Measurements from ENCODE around the gene GPBP1. TPM values are rescaled to one million over a fixed set of nuclear protein-coding genes. Genes with fewer than 3 reads are reported as not detected.

Gene GPBP1
- polyA plus RNA-seq, 1 of the 3 experiments (the other 2 are of a cell fraction), result 11.4 TPM

DNA sequence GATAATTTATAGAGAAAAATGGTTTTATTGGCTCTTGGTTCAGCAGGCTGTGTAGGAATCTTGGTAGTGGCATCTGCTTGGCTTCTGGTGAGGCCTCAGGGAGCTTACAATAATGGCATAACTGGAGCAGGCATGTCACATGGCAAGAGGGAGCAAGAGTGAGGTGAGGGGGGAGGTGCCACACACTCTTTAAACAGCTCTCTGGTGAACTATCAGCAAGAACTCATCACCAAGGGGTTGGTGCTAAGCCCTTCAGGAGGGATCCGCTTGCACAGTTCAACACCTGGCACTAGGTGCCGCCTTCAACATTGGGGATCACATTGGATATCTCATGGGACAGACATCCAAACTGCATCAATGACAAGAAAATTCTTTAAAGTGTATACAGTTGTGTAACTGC is 10.5 kb downstream of the GPBP1 start:
- no peak overlapping the region for H3K27ac ChIP-seq (ENCODE audit: low read depth in 2 of 2, low read length in 1 of 2)
- H3K36me3 ChIP-seq (replicated peaks in 1 of 2; ENCODE audit: control insufficient read depth in 1 of 2, insufficient read depth in 2 of 2, low read length in 1 of 2), result peaks cover 0 to 13% of the 10 kb centered on the region in 2 experiments
- WGBS (ENCODE audit: low lambda C conversion rate), result 100% methylated on average over 2 of the region's 2 CpGs
- ChIA-PET POLR2A (no interaction called here), CTCF (interaction anchor here (0.7 to 1.0 kb wide), 2 partner anchors 36 to 46 kb away, joined by 3 read pairs; no protein-coding TSS in a partner anchor)
- H4K20me1 ChIP-seq (ENCODE audit: insufficient read depth), result peaks cover 100% of the 10 kb centered on the region
- H3K4me2 ChIP-seq, result no peak overlapping the region
- H3K4me3 ChIP-seq (ENCODE audit: low read depth in 2 of 2, low read length in 1 of 2), result no peak overlapping the region
- H3K79me2 ChIP-seq (ENCODE audit: insufficient read depth), result peaks cover 100% of the 10 kb centered on the region
- no peaks in the 10 kb centered on the region for H3K27me3 ChIP-seq (ENCODE audit: insufficient read depth)
- H3K4me1 ChIP-seq (ENCODE audit: control insufficient read depth in 1 of 2, insufficient read depth in 2 of 2, low read depth in 1 of 2, low read length in 1 of 2), result peaks cover 0 to under 1% of the 10 kb centered on the region in 2 experiments; a peak in 2 of 4 replicates
- no peak for DNase-seq
- H2AFZ ChIP-seq (ENCODE audit: low read depth), result no peak overlapping the region
- H3K9me2 ChIP-seq, result no peaks in the 10 kb centered on the region
- H3K9ac ChIP-seq, result no peak overlapping the region
- no peaks in the 10 kb centered on the region for H3K9me3 ChIP-seq
- TF ChIP-seq RAD21 (IDR thresholded peaks at IDR 0.05; ENCODE audit: low read length) (peak; percentile 17; the same call in 1 of the 2 replicates), TCF12 (IDR thresholded peaks at IDR 0.05) (no peak)
- TF ChIP-seq, protein P1, sequence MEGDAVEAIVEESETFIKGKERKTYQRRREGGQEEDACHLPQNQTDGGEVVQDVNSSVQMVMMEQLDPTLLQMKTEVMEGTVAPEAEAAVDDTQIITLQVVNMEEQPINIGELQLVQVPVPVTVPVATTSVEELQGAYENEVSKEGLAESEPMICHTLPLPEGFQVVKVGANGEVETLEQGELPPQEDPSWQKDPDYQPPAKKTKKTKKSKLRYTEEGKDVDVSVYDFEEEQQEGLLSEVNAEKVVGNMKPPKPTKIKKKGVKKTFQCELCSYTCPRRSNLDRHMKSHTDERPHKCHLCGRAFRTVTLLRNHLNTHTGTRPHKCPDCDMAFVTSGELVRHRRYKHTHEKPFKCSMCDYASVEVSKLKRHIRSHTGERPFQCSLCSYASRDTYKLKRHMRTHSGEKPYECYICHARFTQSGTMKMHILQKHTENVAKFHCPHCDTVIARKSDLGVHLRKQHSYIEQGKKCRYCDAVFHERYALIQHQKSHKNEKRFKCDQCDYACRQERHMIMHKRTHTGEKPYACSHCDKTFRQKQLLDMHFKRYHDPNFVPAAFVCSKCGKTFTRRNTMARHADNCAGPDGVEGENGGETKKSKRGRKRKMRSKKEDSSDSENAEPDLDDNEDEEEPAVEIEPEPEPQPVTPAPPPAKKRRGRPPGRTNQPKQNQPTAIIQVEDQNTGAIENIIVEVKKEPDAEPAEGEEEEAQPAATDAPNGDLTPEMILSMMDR (IDR thresholded peaks at IDR 0.05), result no peak
- H3F3A ChIP-seq (replicated peaks; ENCODE audit: insufficient read depth), result no peaks in the 10 kb centered on the region

DNA sequence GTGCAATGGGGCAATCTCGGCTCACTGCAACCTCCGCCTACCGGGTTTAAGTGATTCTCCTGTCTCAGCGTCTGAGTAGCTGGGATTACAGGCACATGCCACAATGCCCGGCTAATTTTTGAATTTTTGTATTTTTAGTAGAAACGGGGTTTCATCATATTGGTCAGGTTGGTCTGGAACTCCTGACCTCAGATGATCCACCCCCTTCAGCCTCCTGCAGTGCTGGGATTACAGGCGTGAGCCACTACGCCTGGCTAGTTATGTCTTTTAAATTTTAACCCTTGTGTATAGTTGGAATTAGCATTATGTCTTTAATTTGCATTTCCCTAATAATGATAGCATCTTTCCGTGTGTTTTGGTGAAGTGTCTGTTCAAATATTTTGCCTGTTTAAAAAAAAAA is 11.5 kb downstream of the GPBP1 start:
- WGBS (ENCODE audit: low lambda C conversion rate), result 88% methylated on average over 9 of the region's 9 CpGs
- POLR2A ChIA-PET, result no interaction called here
- no peak overlapping the region for H3K9ac ChIP-seq
- no peak for DNase-seq
- peaks cover 0 to 10% of the 10 kb centered on the region in 2 experiments for H3K36me3 ChIP-seq (replicated peaks in 1 of 2; ENCODE audit: control insufficient read depth in 1 of 2, insufficient read depth in 2 of 2, low read length in 1 of 2)
- H4K20me1 ChIP-seq (ENCODE audit: insufficient read depth), result peaks cover 100% of the 10 kb centered on the region
- H3K27ac ChIP-seq (ENCODE audit: low read depth in 2 of 2, low read length in 1 of 2), result no peak overlapping the region
- CTCF ChIA-PET, result interaction anchor here (0.6 kb wide), 2 partner anchors 423 to 1686 kb away, joined by 3 read pairs; no protein-coding TSS in a partner anchor
- no peak overlapping the region for H3K4me3 ChIP-seq (ENCODE audit: low read depth in 2 of 2, low read length in 1 of 2)
- H3F3A ChIP-seq (replicated peaks; ENCODE audit: insufficient read depth), result no peaks in the 10 kb centered on the region
- H3K9me3 ChIP-seq, result no peaks in the 10 kb centered on the region
- no peak overlapping the region for H3K4me2 ChIP-seq
- no peaks in the 10 kb centered on the region for H3K9me2 ChIP-seq
- peaks cover 100% of the 10 kb centered on the region for H3K79me2 ChIP-seq (ENCODE audit: insufficient read depth)
- H3K27me3 ChIP-seq (ENCODE audit: insufficient read depth), result no peaks in the 10 kb centered on the region
- H2AFZ ChIP-seq (ENCODE audit: low read depth), result no peak overlapping the region
- no peaks in the 10 kb centered on the region; a peak in 2 of 4 replicates for H3K4me1 ChIP-seq (ENCODE audit: control insufficient read depth in 1 of 2, insufficient read depth in 2 of 2, low read depth in 1 of 2, low read length in 1 of 2)
- no peak for TF ChIP-seq TEAD4 (IDR thresholded peaks at IDR 0.05; ENCODE audit: borderline replicate concordance, insufficient read depth)
- TF ChIP-seq, protein P2, sequence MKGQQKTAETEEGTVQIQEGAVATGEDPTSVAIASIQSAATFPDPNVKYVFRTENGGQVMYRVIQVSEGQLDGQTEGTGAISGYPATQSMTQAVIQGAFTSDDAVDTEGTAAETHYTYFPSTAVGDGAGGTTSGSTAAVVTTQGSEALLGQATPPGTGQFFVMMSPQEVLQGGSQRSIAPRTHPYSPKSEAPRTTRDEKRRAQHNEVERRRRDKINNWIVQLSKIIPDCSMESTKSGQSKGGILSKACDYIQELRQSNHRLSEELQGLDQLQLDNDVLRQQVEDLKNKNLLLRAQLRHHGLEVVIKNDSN (IDR thresholded peaks at IDR 0.05; ENCODE audit: borderline replicate concordance, low read depth), result no peak
- TF ChIP-seq JUND (IDR thresholded peaks at IDR 0.05), result no peak
- TF ChIP-seq TAF1 (IDR thresholded peaks at IDR 0.05; ENCODE audit: borderline replicate concordance, low read depth, low read length), result no peak
- TF ChIP-seq MXI1 (IDR thresholded peaks at IDR 0.05; ENCODE audit: low read depth, low read length), result no peak
- TF ChIP-seq, protein P3, sequence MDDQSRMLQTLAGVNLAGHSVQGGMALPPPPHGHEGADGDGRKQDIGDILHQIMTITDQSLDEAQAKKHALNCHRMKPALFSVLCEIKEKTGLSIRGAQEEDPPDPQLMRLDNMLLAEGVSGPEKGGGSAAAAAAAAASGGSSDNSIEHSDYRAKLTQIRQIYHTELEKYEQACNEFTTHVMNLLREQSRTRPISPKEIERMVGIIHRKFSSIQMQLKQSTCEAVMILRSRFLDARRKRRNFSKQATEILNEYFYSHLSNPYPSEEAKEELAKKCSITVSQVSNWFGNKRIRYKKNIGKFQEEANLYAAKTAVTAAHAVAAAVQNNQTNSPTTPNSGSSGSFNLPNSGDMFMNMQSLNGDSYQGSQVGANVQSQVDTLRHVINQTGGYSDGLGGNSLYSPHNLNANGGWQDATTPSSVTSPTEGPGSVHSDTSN (IDR thresholded peaks at IDR 0.05), result no peak
- TF ChIP-seq, protein P4, sequence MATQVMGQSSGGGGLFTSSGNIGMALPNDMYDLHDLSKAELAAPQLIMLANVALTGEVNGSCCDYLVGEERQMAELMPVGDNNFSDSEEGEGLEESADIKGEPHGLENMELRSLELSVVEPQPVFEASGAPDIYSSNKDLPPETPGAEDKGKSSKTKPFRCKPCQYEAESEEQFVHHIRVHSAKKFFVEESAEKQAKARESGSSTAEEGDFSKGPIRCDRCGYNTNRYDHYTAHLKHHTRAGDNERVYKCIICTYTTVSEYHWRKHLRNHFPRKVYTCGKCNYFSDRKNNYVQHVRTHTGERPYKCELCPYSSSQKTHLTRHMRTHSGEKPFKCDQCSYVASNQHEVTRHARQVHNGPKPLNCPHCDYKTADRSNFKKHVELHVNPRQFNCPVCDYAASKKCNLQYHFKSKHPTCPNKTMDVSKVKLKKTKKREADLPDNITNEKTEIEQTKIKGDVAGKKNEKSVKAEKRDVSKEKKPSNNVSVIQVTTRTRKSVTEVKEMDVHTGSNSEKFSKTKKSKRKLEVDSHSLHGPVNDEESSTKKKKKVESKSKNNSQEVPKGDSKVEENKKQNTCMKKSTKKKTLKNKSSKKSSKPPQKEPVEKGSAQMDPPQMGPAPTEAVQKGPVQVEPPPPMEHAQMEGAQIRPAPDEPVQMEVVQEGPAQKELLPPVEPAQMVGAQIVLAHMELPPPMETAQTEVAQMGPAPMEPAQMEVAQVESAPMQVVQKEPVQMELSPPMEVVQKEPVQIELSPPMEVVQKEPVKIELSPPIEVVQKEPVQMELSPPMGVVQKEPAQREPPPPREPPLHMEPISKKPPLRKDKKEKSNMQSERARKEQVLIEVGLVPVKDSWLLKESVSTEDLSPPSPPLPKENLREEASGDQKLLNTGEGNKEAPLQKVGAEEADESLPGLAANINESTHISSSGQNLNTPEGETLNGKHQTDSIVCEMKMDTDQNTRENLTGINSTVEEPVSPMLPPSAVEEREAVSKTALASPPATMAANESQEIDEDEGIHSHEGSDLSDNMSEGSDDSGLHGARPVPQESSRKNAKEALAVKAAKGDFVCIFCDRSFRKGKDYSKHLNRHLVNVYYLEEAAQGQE (IDR thresholded peaks at IDR 0.05; ENCODE audit: low read depth, low read length), result no peak
- TF ChIP-seq, protein P5, sequence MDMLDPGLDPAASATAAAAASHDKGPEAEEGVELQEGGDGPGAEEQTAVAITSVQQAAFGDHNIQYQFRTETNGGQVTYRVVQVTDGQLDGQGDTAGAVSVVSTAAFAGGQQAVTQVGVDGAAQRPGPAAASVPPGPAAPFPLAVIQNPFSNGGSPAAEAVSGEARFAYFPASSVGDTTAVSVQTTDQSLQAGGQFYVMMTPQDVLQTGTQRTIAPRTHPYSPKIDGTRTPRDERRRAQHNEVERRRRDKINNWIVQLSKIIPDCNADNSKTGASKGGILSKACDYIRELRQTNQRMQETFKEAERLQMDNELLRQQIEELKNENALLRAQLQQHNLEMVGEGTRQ (IDR thresholded peaks at IDR 0.05; ENCODE audit: borderline replicate concordance, low read depth, low read length), result no peak
- TF ChIP-seq, protein P6, sequence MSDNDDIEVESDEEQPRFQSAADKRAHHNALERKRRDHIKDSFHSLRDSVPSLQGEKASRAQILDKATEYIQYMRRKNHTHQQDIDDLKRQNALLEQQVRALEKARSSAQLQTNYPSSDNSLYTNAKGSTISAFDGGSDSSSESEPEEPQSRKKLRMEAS (IDR thresholded peaks at IDR 0.05; ENCODE audit: low read depth), result no peak
- no peak for TF ChIP-seq FOSL2 (IDR thresholded peaks at IDR 0.05; ENCODE audit: borderline replicate concordance, low read depth)
- TF ChIP-seq, protein P7, sequence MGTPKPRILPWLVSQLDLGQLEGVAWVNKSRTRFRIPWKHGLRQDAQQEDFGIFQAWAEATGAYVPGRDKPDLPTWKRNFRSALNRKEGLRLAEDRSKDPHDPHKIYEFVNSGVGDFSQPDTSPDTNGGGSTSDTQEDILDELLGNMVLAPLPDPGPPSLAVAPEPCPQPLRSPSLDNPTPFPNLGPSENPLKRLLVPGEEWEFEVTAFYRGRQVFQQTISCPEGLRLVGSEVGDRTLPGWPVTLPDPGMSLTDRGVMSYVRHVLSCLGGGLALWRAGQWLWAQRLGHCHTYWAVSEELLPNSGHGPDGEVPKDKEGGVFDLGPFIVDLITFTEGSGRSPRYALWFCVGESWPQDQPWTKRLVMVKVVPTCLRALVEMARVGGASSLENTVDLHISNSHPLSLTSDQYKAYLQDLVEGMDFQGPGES (IDR thresholded peaks at IDR 0.05; ENCODE audit: low read depth, low read length), result no peak
- no peak for TF ChIP-seq MEF2A (IDR thresholded peaks at IDR 0.05; ENCODE audit: borderline replicate concordance, low read depth)
- no peak for TF ChIP-seq GATA2 (CRISPR knock-in tag; IDR thresholded peaks at IDR 0.05)
- no peak for TF ChIP-seq RXRA (IDR thresholded peaks at IDR 0.05; ENCODE audit: borderline replicate concordance, low read depth)
- TF ChIP-seq TCF12 (IDR thresholded peaks at IDR 0.05), result no peak
- no peak for TF ChIP-seq EP300 (IDR thresholded peaks at IDR 0.05; ENCODE audit: borderline replicate concordance in 1 of 2, low read depth in 1 of 2, low read length in 1 of 2)
